Esophagus (tissue), 2 donors: ENCODE measurements around the gene PDE4B. TPM values are rescaled to one million over a fixed set of nuclear protein-coding genes. Genes with fewer than 3 reads are reported as not detected.
"Not testable (repeated sequence)": the region's sequence is repeated elsewhere in the genome, so short reads cannot be mapped to it uniquely, and the experiment has no call there.

Experiments
- H3K27ac ChIP-seq, 2 donors: one replicate each; pipeline ENCODE4 v1.5.1; 2013; ENCODE audit warnings: low read depth in 2 of 2, mild to moderate bottlenecking in 2 of 2, inconsistent platforms in 1 of 2, low read length in 1 of 2, moderate library complexity in 1 of 2
- H3K27me3 ChIP-seq, 2 donors: one replicate each; pipeline ENCODE4 v1.6.1; 2013; ENCODE audit warnings: low read length in 2 of 2, control low read depth in 1 of 2, mild to moderate bottlenecking in 1 of 2; ENCODE audit not compliant: insufficient read depth in 2 of 2, control insufficient read depth in 1 of 2
- H3K36me3 ChIP-seq, 2 donors: one replicate each; pipeline ENCODE4 v1.6.1; 2013; ENCODE audit warnings: low read length in 1 of 2; ENCODE audit not compliant: control insufficient read depth in 2 of 2, insufficient read depth in 2 of 2
- H3K4me1 ChIP-seq, 2 donors: one replicate each; pipeline ENCODE4 v1.6.1; 2013; ENCODE audit warnings: low read length in 1 of 2; ENCODE audit not compliant: control insufficient read depth in 2 of 2, insufficient read depth in 2 of 2
- H3K4me3 ChIP-seq, 2 donors: one replicate each; pipeline ENCODE4 v1.5.1; 2013; ENCODE audit warnings: low read length in 2 of 2, mild to moderate bottlenecking in 2 of 2, low read depth in 1 of 2, moderate library complexity in 1 of 2
- H3K9me3 ChIP-seq, 2 donors: one replicate each; pipeline ENCODE4 v1.6.1; 2013; ENCODE audit warnings: mild to moderate bottlenecking in 2 of 2, low read depth in 1 of 2, low read length in 1 of 2, moderate library complexity in 1 of 2; ENCODE audit not compliant: control insufficient read depth in 2 of 2, insufficient read depth in 1 of 2
- WGBS, 2 donors: extraction: QIAGEN DNeasy Blood & Tissue Kit; methylation state at CpG; one replicate each; pipeline ENCODE4 v1.1.7; 2013; 5-methylcytosine and 5-hydroxymethylcytosine counted together
- polyA plus RNA-seq, 2 donors: library from polyadenylated mRNA; stranded (reverse); fragments of 200-250 nt; gene quantifications; one replicate each; pipeline ENCODE4 v1.2.3, GENCODE V29; 2013
- donor health status: healthy with polysubstance abuse.
- donor health status: Bipolar disorder and iron deficiency.

PDE4B gene
- polyA plus RNA-seq, 2 donors: 0.51 to 1.4 TPM

DNA sequence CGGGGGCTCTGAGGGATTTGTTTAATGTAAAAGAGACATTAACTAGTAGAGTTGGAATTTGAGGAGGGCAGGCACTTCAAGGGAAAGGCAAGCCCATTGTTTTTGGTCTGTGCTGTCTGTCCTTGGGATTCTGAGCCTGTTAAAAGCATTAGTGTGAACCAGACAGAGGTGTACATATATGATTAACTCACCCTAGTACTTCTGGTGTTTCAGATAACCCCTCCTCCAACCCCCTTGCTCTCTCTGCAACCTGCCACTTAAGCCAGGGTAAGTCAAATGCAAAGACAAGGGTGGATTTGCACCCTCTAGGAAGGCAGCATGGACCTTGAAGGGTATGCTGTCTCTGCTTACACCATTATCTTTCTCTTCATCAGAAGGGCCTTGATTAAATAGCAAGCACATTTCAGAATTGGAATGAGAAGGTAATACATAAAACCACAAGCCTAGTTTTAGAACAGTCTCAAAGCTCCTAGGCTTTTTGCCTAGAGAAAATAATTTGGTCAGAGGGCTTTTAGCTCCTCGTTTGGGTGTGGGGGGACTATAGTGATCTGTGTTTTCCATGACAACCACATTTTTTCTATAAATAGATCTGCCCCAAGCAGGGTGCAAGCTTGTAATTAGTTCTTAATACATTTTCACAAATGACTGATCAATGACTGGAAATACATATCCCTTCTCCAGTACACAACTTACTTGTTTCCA lies 620.6 kb downstream of the PDE4B start:
- Histone ChIP-seq H3K4me3 (no peak overlapping the region), H3K4me1 (no peaks in the 10 kb centered on the region), H3K27ac (no peak overlapping the region), H3K36me3 (no peaks in the 10 kb centered on the region), H3K9me3 (peaks cover 0 to 5% of the 10 kb centered on the region in 2 donors), H3K27me3 (peaks cover 0 to 2% of the 10 kb centered on the region in 2 donors)
- WGBS, 2 donors: 61 to 72% methylated on average over 2 of the region's 2 CpGs

DNA sequence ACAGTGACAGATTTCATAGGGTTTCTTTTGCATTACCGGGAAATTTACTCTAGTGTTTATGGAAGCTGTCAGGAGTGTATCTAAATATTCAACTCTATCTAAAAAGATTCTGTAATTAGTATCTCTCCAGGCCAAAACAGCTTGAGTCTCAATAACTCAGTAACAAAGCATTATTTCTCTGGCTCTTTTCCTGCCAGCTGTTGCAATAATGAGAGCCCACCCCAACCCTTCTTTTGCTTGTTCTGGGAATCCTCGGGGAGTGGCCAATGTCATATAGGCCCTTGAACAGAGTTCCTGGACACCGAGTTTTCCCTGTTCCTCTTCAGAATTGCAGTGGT lies 621.1 kb downstream of the PDE4B start:
- H3K4me1 ChIP-seq: no peaks in the 10 kb centered on the region
- H3K4me3 ChIP-seq: no peak overlapping the region
- peaks cover 0 to 5% of the 10 kb centered on the region in 2 donors for H3K9me3 ChIP-seq
- WGBS, 2 donors: 73 to 75% methylated on average over 3 of the region's 3 CpGs
- no peak overlapping the region for H3K27ac ChIP-seq
- no peaks in the 10 kb centered on the region for H3K36me3 ChIP-seq
- peaks cover 0 to 2% of the 10 kb centered on the region in 2 donors for H3K27me3 ChIP-seq

DNA sequence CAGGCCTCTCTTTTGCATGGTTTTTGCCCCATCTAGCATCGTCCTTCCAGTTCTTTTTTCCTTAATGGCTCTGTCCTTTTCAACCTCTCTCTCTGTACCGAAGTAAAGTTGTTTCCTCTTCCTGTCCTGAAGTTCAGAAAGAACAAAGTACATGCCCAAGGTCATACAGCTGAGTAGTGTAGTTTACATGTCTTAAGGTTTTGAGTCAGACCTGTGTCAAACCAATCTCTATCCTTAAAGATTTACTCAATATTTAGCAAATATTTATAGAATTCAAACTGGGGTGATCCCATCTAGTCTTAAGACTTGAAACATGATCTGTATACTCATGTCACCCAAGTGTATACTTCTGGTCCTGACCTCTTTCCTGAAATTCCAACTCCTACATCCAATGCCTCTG lies 622.6 kb downstream of the PDE4B start:
- Histone ChIP-seq H3K4me3 (no peak overlapping the region), H3K9me3 (peaks cover 0 to 5% of the 10 kb centered on the region in 2 donors), H3K27ac (no peak overlapping the region), H3K36me3 (no peaks in the 10 kb centered on the region), H3K27me3 (peaks cover 0 to 2% of the 10 kb centered on the region in 2 donors), H3K4me1 (no peaks in the 10 kb centered on the region)
- WGBS, 2 donors: 66 to 74% methylated on average over 2 of the region's 2 CpGs

DNA sequence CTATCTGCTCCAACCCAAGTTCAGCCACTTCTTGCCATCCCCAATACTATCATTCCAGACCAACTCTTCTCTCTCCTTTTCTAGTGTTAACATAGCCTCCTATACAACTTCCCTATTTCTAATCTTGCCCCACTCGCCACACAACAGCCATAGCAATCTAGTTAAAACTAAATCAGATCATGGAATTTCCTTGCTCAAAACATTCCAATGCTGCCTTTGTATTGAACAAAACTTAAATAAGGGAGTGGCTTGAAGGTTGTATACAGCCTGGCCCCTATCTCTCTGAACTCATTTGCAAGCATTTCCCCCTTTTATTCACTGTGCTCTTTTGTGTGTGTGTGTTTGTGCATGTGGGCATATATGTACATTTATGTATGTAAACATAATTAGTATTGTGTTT lies 623.2 kb downstream of the PDE4B start:
- Histone ChIP-seq H3K4me1 (no peaks in the 10 kb centered on the region), H3K9me3 (peaks cover 0 to 5% of the 10 kb centered on the region in 2 donors), H3K27ac (no peak overlapping the region), H3K4me3 (no peak overlapping the region), H3K36me3 (no peaks in the 10 kb centered on the region), H3K27me3 (peaks cover 0 to 2% of the 10 kb centered on the region in 2 donors)
- WGBS, 2 donors: 72 to 82% methylated on average over 1 of the region's 1 CpG

DNA sequence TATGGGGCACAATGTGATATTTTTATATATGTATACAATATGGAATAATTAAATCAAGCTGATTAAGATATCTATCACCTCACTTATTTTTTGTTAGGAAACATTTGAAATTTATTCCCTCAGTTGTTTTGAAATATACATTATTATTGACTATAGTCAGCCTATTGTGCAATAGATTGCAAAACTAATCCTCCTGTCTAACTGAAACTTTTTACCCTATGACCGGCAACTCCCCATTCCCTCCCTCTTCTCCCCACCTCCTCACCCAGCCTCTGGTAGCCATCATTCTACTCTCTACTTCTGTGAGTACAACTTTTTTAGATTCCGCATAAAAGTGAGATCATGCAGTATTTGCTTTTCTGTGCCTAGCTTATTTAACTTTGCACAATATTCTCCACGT lies 623.6 kb downstream of the PDE4B start:
- Histone ChIP-seq H3K27ac (no peak overlapping the region), H3K36me3 (no peaks in the 10 kb centered on the region), H3K4me3 (no peak overlapping the region), H3K27me3 (peaks cover 0 to 2% of the 10 kb centered on the region in 2 donors), H3K4me1 (no peaks in the 10 kb centered on the region), H3K9me3 (peaks cover 0 to 5% of the 10 kb centered on the region in 2 donors)
- WGBS, 2 donors: 80 to 83% methylated on average over 3 of the region's 3 CpGs

DNA sequence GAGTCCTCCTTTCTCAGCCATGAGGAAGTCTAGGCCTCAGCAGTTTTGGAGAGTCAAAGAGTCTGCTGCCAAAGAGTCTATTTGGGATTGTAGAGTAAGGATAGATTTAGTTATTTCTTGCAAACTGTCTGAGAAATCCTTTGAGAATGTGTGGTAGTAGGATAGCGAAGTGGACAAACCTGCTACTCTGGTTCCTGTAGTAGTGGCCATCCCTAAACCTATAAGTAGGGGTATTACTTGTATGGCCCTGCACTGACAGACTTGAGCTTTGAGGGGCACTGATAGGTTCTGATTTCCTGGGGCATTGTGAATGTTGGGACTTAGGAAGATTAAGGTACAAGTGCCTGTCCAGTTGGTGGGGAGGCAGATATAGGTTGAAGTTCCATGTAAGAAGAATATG lies 625.3 kb downstream of the PDE4B start:
- H3K27ac ChIP-seq: no peak overlapping the region
- H3K4me1 ChIP-seq: no peaks in the 10 kb centered on the region
- no peak overlapping the region for H3K4me3 ChIP-seq
- H3K27me3 ChIP-seq: no peaks in the 10 kb centered on the region
- 88 to 92% methylated on average over 1 of the region's 1 CpG for WGBS, 2 donors
- peaks cover 0 to 5% of the 10 kb centered on the region in 2 donors for H3K9me3 ChIP-seq
- H3K36me3 ChIP-seq: no peaks in the 10 kb centered on the region

DNA sequence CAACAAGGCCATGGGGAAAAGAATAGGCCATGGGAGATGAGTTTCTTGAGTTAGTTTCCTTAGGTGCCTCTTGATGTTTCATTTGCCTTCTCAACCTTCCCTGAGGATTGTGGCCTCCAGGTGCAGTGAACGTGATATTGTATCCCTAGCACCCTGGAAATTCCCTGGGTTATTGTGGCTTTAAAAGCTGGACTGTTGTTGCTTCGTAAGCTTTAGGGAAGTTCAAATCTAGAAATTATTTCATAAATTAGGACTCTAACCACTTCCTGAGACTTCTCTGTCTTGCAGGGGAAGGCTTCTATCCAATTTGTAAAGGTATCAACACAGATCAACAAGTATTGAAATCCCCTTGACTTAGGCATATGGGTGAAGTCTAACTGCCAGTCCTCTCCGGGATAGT lies 627.5 kb downstream of the PDE4B start:
- H3K36me3 ChIP-seq, H3K4me1 ChIP-seq, H3K9me3 ChIP-seq, H3K4me3 ChIP-seq, H3K27ac ChIP-seq, H3K27me3 ChIP-seq: not testable (repeated sequence)
- 82 to 88% methylated on average over 3 of the region's 3 CpGs for WGBS, 2 donors

DNA sequence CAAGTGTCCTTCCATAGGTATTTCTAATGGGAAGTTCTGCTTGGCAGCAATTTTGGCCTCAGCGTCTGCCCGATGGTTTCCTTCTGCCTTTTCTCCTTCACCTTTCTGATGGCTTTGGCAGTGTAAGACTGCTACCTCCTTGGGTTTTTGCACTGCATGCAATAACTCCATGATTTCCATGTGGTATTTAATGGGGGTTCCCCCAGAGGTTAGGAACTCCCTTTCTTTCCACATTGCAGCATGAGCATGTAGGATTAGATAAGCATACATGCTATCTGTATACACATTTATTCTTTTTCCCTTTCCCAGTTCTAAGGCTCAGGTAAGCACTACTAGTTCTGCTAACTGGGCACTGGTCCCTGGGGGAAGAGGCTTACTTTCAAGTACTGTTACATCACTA lies 628.2 kb downstream of the PDE4B start:
- H3K4me1 ChIP-seq: not testable (repeated sequence)
- WGBS, 2 donors: 92 to 95% methylated on average over 2 of the region's 2 CpGs

DNA sequence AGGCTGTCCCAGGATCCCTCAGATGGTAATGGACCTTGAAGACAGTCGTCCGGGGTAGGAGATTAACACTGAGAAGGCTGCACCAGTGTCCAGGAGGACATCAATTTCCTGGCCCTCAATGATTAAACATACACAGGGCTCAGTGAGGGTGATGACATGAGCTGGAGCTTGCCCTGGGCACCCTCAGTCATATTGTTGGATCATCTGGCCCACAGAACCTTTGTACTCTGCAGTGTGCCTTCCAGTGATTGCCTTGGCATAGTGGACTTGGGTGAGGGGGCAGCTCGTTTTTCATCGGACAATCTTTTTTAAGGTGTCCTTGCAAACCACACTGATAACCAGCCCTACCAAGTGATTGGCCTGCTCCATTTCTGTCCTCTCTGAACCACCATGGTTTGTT lies 630.1 kb downstream of the PDE4B start:
- Histone ChIP-seq H3K36me3 (no peaks in the 10 kb centered on the region), H3K4me1 (peaks cover 0 to 2% of the 10 kb centered on the region in 2 donors), H3K4me3 (no peak overlapping the region), H3K27ac (no peak overlapping the region), H3K27me3 (no peaks in the 10 kb centered on the region), H3K9me3 (peaks cover 0 to under 1% of the 10 kb centered on the region in 2 donors)
- WGBS, 2 donors: 79 to 90% methylated on average over 4 of the region's 4 CpGs

More for the DNA sequence above, 628.2 kb downstream of the PDE4B start:
- H3K27me3 ChIP-seq, H3K9me3 ChIP-seq, H3K4me3 ChIP-seq, H3K27ac ChIP-seq, H3K36me3 ChIP-seq: not testable (repeated sequence)
